NCI-H1417 treated with DMSO at 0.1 percent for 48 hours (cell line): ENCODE results near the gene PARP8.
"Not testable (repeated sequence)": the region's sequence is repeated elsewhere in the genome, so short reads cannot be mapped to it uniquely, and the experiment has no call there.

Experiments used
- DNase-seq: peaks from one replicate; lab custom pipeline; 2025; lab: John Stamatoyannopoulos, UW

PARP8 gene

GRCh38 chr5:50666261-50667022 is at the start of gene PARP8:
PARP8 (plus strand) TSS chr5:50666637; CDS start chr5:50667096, 459 bp downstream.
- DNase-seq = no peak

GRCh38 chr5:50623666-50624065 is 42.8 kb upstream of the PARP8 start:
- DNase-seq = no peak

GRCh38 chr5:50634866-50635265 is 31.6 kb upstream of the PARP8 start:
- not testable (repeated sequence) for DNase-seq

GRCh38 chr5:50637576-50637975 is 28.9 kb upstream of the PARP8 start:
- DNase-seq = not testable (repeated sequence)

GRCh38 chr5:50646591-50646990 is 19.8 kb upstream of the PARP8 start:
- DNase-seq = no peak

GRCh38 chr5:50647726-50648125 is 18.7 kb upstream of the PARP8 start:
- no peak for DNase-seq

- DNase-seq = no peak
Measured at GRCh38 chr5:50653946-50654345, 12.5 kb upstream of the PARP8 start.

GRCh38 chr5:50655067-50655809 is 11.2 kb upstream of the PARP8 start:
- no peak for DNase-seq

- DNase-seq = no peak
Measured at GRCh38 chr5:50655810-50656205, 10.6 kb upstream of the PARP8 start.

GRCh38 chr5:50657044-50657443 is 9.4 kb upstream of the PARP8 start:
- DNase-seq = no peak

GRCh38 chr5:50658246-50658645 is 8.2 kb upstream of the PARP8 start:
- no peak for DNase-seq

- no peak for DNase-seq
Measured at GRCh38 chr5:50663636-50664035, 2.8 kb upstream of the PARP8 start.

- DNase-seq = no peak
Measured at GRCh38 chr5:50665091-50665490, 1.3 kb upstream of the PARP8 start.

GRCh38 chr5:50665761-50666202 is 655 bp upstream of the PARP8 start:
- DNase-seq = not testable (repeated sequence)

- peak; percentile 11 for DNase-seq
Measured at GRCh38 chr5:50667023-50667652, 701 bp downstream of the PARP8 start.

GRCh38 chr5:50667653-50668595 is 1.5 kb downstream of the PARP8 start:
- DNase-seq = no peak

GRCh38 chr5:50668636-50669035 is 2.2 kb downstream of the PARP8 start:
- DNase-seq = not testable (repeated sequence)

- no peak for DNase-seq
Measured at GRCh38 chr5:50672663-50673062, 6.2 kb downstream of the PARP8 start.

- DNase-seq = not testable (repeated sequence)
Measured at GRCh38 chr5:50673444-50673843, 7.0 kb downstream of the PARP8 start.

- DNase-seq = no peak
Measured at GRCh38 chr5:50675385-50675784, 8.9 kb downstream of the PARP8 start.

- DNase-seq = not testable (repeated sequence)
Measured at GRCh38 chr5:50679554-50679953, 13.1 kb downstream of the PARP8 start.

- DNase-seq = no peak
Measured at GRCh38 chr5:50684721-50685120, 18.3 kb downstream of the PARP8 start.
